Neural cell (in vitro differentiated cells): Measurements from ENCODE around the gene ZNF532. TPM values are rescaled to one million over a fixed set of nuclear protein-coding genes. Genes with fewer than 3 reads are reported as not detected.

Experiments
- H2AFZ ChIP-seq: fragments of 200-600, 300-800 bp; sonication (generic), shearing (Covaris generic); 2 replicates; pipeline ENCODE4 v1.6.0; 2014; ENCODE audit warnings: low read depth, mild to moderate bottlenecking, antibody characterized with exemption, low read length, moderate library complexity
- H3F3A ChIP-seq: fragments of 200-600 bp; shearing (Covaris generic); 2 replicates; pipeline ENCODE4 v1.6.1; 2016; ENCODE audit warnings: mild to moderate bottlenecking, moderate library complexity, mixed read lengths, antibody characterized with exemption, low read length; ENCODE audit not compliant: insufficient read depth, poor library complexity, severe bottlenecking
- H3K27ac ChIP-seq: fragments of 200-600, 300-800 bp; sonication (generic), shearing (Covaris generic); 2 replicates; pipeline ENCODE4 v1.5.1; 2014; ENCODE audit warnings: mild to moderate bottlenecking, low read length, moderate library complexity
- H3K27me3 ChIP-seq: fragments of 300-800, 200-600 bp; sonication (generic), shearing (Covaris generic); 2 replicates; pipeline ENCODE4 v1.6.0; 2014; ENCODE audit warnings: mild to moderate bottlenecking, low read depth, low read length, moderate library complexity; ENCODE audit not compliant: insufficient read depth
- H3K36me3 ChIP-seq: fragments of 300-800, 200-600 bp; sonication (generic), shearing (Covaris generic); 2 replicates; pipeline ENCODE4 v1.5.1; 2014; ENCODE audit warnings: mild to moderate bottlenecking, antibody characterized with exemption, low read length, moderate library complexity; ENCODE audit not compliant: insufficient read depth
- H3K4me2 ChIP-seq: fragments of 300-800, 200-600 bp; sonication (generic), shearing (Covaris generic); 2 replicates; pipeline ENCODE4 v1.6.0; 2014; ENCODE audit warnings: mild to moderate bottlenecking, low read length
- H3K4me3 ChIP-seq: fragments of 300-800, 200-600 bp; sonication (generic), shearing (Covaris generic); 2 replicates; pipeline ENCODE4 v1.5.1; 2014; ENCODE audit warnings: mild to moderate bottlenecking, low read length, moderate library complexity
- H3K79me2 ChIP-seq: fragments of 200-600 bp; shearing (Covaris generic); replicated peaks from 2 replicates; pipeline ENCODE4 v1.6.0; 2014; ENCODE audit warnings: mild to moderate bottlenecking, low read length, moderate library complexity; ENCODE audit not compliant: insufficient read depth
- H3K9ac ChIP-seq: fragments of 300-800, 200-600 bp; sonication (generic), shearing (Covaris generic); 2 replicates; pipeline ENCODE4 v1.6.1; 2016; ENCODE audit warnings: mild to moderate bottlenecking, low read length, mixed read lengths
- H3K9me2 ChIP-seq: fragments of 200-600 bp; shearing (Covaris generic); 2 replicates; pipeline ENCODE4 v1.6.1; 2016; ENCODE audit warnings: mild to moderate bottlenecking, low read length, mixed read lengths; ENCODE audit not compliant: insufficient read depth
- H3K9me3 ChIP-seq: fragments of 200-600, 300-800 bp; sonication (generic), shearing (Covaris generic); 2 replicates; pipeline ENCODE4 v1.6.1; 2016; ENCODE audit warnings: mild to moderate bottlenecking, mixed run types, low read length, moderate library complexity, mixed read lengths
- H4K20me1 ChIP-seq: fragments of 200-600 bp; shearing (Covaris generic); 2 replicates; pipeline ENCODE4 v1.6.1; 2016; ENCODE audit warnings: mild to moderate bottlenecking, mixed run types; ENCODE audit not compliant: insufficient read depth
- EP300 ChIP-seq: fragments of 450-650 bp; conservative IDR thresholded peaks from 2 replicates; pipeline ENCODE4 v1.6.1; 2014; ENCODE audit warnings: antibody characterized with exemption, mild to moderate bottlenecking, moderate library complexity; ENCODE audit not compliant: poor library complexity, severe bottlenecking
- EZH2 ChIP-seq: fragments of 200-600, 300-800 bp; shearing (Covaris generic), sonication (generic); IDR thresholded peaks from 2 replicates; pipeline ENCODE4 v1.6.1; 2014; ENCODE audit warnings: antibody characterized with exemption, low read length, borderline replicate concordance, mild to moderate bottlenecking; ENCODE audit not compliant: insufficient read depth, poor library complexity, severe bottlenecking
- MXI1 ChIP-seq: fragments of 450-650 bp; conservative IDR thresholded peaks from 2 replicates; pipeline ENCODE4 v1.6.1; 2014; ENCODE audit warnings: antibody characterized with exemption, mild to moderate bottlenecking; ENCODE audit not compliant: poor library complexity, severe bottlenecking
- POLR2AphosphoS5 ChIP-seq: IDR thresholded peaks from 2 replicates; pipeline ENCODE4 v1.6.1; 2012
- RAD21 ChIP-seq: fragments of 450-650 bp; conservative IDR thresholded peaks from 2 replicates; pipeline ENCODE4 v1.6.1; 2014; ENCODE audit warnings: antibody characterized with exemption, mild to moderate bottlenecking, moderate library complexity
- REST ChIP-seq: IDR thresholded peaks from 2 replicates; pipeline ENCODE4 v1.6.1; 2012; ENCODE audit warnings: borderline replicate concordance
- SMC3 ChIP-seq: fragments of 450-650 bp; conservative IDR thresholded peaks from 2 replicates; pipeline ENCODE4 v1.6.1; 2014; ENCODE audit warnings: antibody characterized with exemption, mild to moderate bottlenecking, moderate library complexity; ENCODE audit not compliant: poor library complexity
- TAF1 ChIP-seq: IDR thresholded peaks from 2 replicates; pipeline ENCODE4 v1.6.1; 2012; ENCODE audit warnings: low read depth
- polyA plus RNA-seq: library from polyadenylated mRNA; depleted of rRNA; stranded (reverse); fragments of >200 nt; gene quantifications from 2 replicates; pipeline ENCODE4 v1.2.3, GENCODE V29; 2014
- TF ChIP-seq, protein P1 (sequence below): fragments of 450-650 bp; IDR thresholded peaks from 2 replicates; pipeline ENCODE4 v1.5.1; 2014; ENCODE audit warnings: antibody characterized with exemption, mild to moderate bottlenecking, moderate library complexity; ENCODE audit not compliant: poor library complexity, severe bottlenecking

ZNF532 gene
- polyA plus RNA-seq, 1 donor from 2014 or later, result 119 TPM

GRCh38 chr18:59009846-59010245 is 145.2 kb downstream of the ZNF532 start:
- no peaks in the 10 kb centered on the region for H3K36me3 ChIP-seq
- no peaks in the 10 kb centered on the region for H3K9me2 ChIP-seq
- no peak overlapping the region for H2AFZ ChIP-seq
- H3K4me2 ChIP-seq, result no peak overlapping the region
- H3K27ac ChIP-seq, result no peak overlapping the region
- no peaks in the 10 kb centered on the region for H3F3A ChIP-seq
- no peaks in the 10 kb centered on the region for H3K9me3 ChIP-seq
- H4K20me1 ChIP-seq, result no peaks in the 10 kb centered on the region
- no peak overlapping the region for H3K9ac ChIP-seq
- H3K27me3 ChIP-seq, result no peaks in the 10 kb centered on the region
- H3K4me3 ChIP-seq, result no peak overlapping the region
- TF ChIP-seq SMC3 (no peak), REST (no peak), TAF1 (no peak), POLR2AphosphoS5 (no peak), MXI1 (no peak), EP300 (no peak), RAD21 (no peak), EZH2 (no peak)
- TF ChIP-seq, protein P1, sequence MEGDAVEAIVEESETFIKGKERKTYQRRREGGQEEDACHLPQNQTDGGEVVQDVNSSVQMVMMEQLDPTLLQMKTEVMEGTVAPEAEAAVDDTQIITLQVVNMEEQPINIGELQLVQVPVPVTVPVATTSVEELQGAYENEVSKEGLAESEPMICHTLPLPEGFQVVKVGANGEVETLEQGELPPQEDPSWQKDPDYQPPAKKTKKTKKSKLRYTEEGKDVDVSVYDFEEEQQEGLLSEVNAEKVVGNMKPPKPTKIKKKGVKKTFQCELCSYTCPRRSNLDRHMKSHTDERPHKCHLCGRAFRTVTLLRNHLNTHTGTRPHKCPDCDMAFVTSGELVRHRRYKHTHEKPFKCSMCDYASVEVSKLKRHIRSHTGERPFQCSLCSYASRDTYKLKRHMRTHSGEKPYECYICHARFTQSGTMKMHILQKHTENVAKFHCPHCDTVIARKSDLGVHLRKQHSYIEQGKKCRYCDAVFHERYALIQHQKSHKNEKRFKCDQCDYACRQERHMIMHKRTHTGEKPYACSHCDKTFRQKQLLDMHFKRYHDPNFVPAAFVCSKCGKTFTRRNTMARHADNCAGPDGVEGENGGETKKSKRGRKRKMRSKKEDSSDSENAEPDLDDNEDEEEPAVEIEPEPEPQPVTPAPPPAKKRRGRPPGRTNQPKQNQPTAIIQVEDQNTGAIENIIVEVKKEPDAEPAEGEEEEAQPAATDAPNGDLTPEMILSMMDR, result no peak
- H3K79me2 ChIP-seq, result no peaks in the 10 kb centered on the region

GRCh38 chr18:59011289-59011688 is 146.6 kb downstream of the ZNF532 start:
- Histone ChIP-seq H3K36me3 (no peaks in the 10 kb centered on the region), H3K4me3 (no peak overlapping the region), H3K27me3 (no peaks in the 10 kb centered on the region), H4K20me1 (no peaks in the 10 kb centered on the region), H3K9me2 (no peaks in the 10 kb centered on the region), H3K27ac (no peak overlapping the region), H3K4me2 (no peak overlapping the region), H2AFZ (no peak overlapping the region), H3K9ac (no peak overlapping the region), H3K9me3 (no peaks in the 10 kb centered on the region), H3K79me2 (no peaks in the 10 kb centered on the region), H3F3A (no peaks in the 10 kb centered on the region)
- TF ChIP-seq TAF1 (no peak), MXI1 (no peak), EP300 (no peak), SMC3 (no peak), EZH2 (no peak), RAD21 (no peak), POLR2AphosphoS5 (no peak), REST (no peak)
- TF ChIP-seq, protein P1, result no peak
